Mesodermal cell (in vitro differentiated cells): ENCODE data around the gene ADAMTS9.
"Not testable (repeated sequence)": the region's sequence is repeated elsewhere in the genome, so short reads cannot be mapped to it uniquely, and the experiment has no call there.

ENCODE experiments used
- H3K27ac ChIP-seq: 2 replicates; pipeline ENCODE4 v1.7.0; 2013; ENCODE audit warnings: mild to moderate bottlenecking, low read depth, low read length, moderate library complexity; ENCODE audit not compliant: severe bottlenecking
- H3K36me3 ChIP-seq: 2 replicates; pipeline ENCODE4 v1.7.1; 2013; ENCODE audit warnings: mild to moderate bottlenecking, low read length, moderate library complexity; ENCODE audit not compliant: control insufficient read depth, insufficient read depth
- H3K4me1 ChIP-seq: one replicate; pipeline ENCODE4 v1.7.1; 2013; ENCODE audit warnings: mild to moderate bottlenecking, low read length; ENCODE audit not compliant: insufficient read depth, control insufficient read depth, poor library complexity, severe bottlenecking
- H3K4me3 ChIP-seq: 2 replicates; pipeline ENCODE4 v1.7.0; 2013; ENCODE audit warnings: low read length, control low read depth, mild to moderate bottlenecking; ENCODE audit not compliant: insufficient read depth, poor library complexity, severe bottlenecking; ENCODE audit errors: extremely low read depth
- H3K9me3 ChIP-seq: 2 replicates; pipeline ENCODE4 v1.7.1; 2013; ENCODE audit warnings: mild to moderate bottlenecking, low read length, moderate library complexity; ENCODE audit not compliant: control insufficient read depth
- WGBS, 2 experiments: methylation state at CpG; one replicate each; pipeline ENCODE4 v1.1.5; 2013; ENCODE audit warnings: missing lambda C conversion rate in 2 of 2; ENCODE audit not compliant: insufficient coverage in 2 of 2; 5-methylcytosine and 5-hydroxymethylcytosine counted together

Gene ADAMTS9

GRCh38 chr3:64556046-64556445, 131.8 kb downstream of the ADAMTS9 start:
- Histone ChIP-seq H3K9me3 (no peaks in the 10 kb centered on the region), H3K36me3 (peaks cover 83% of the 10 kb centered on the region), H3K4me1 (no peaks in the 10 kb centered on the region), H3K27ac (no peak overlapping the region), H3K4me3 (no peak overlapping the region)
- WGBS, 2 experiments: 97 to 100% methylated on average over 2 to 3 of the region's 3 CpGs

GRCh38 chr3:64555351-64555750, 132.4 kb downstream of the ADAMTS9 start:
- Histone ChIP-seq H3K9me3 (no peaks in the 10 kb centered on the region), H3K4me3 (no peak overlapping the region), H3K36me3 (peaks cover 83% of the 10 kb centered on the region), H3K4me1 (no peaks in the 10 kb centered on the region), H3K27ac (no peak overlapping the region)
- WGBS, 2 experiments: 81 to 100% methylated on average over 1 of the region's 3 CpGs

- Histone ChIP-seq H3K4me3 (no peak overlapping the region), H3K27ac (no peak overlapping the region), H3K9me3 (no peaks in the 10 kb centered on the region), H3K4me1 (no peaks in the 10 kb centered on the region), H3K36me3 (peaks cover 83% of the 10 kb centered on the region)
- 94 to 96% methylated on average over 3 of the region's 7 CpGs for WGBS, 2 experiments
Measured at GRCh38 chr3:64554096-64554920, 133.5 kb downstream of the ADAMTS9 start.

GRCh38 chr3:64552966-64553365, 134.8 kb downstream of the ADAMTS9 start:
- WGBS, 2 experiments: 100% methylated on average over 1 of the region's 2 CpGs
- H3K36me3 ChIP-seq: peaks cover 83% of the 10 kb centered on the region
- no peak overlapping the region for H3K27ac ChIP-seq
- H3K4me3 ChIP-seq: no peak overlapping the region
- H3K9me3 ChIP-seq: no peaks in the 10 kb centered on the region
- H3K4me1 ChIP-seq: no peaks in the 10 kb centered on the region

- no peaks in the 10 kb centered on the region for H3K4me1 ChIP-seq
- no peaks in the 10 kb centered on the region for H3K9me3 ChIP-seq
- peaks cover 83% of the 10 kb centered on the region for H3K36me3 ChIP-seq
- no peak overlapping the region for H3K27ac ChIP-seq
- H3K4me3 ChIP-seq: no peak overlapping the region
- 94% methylated on average over 2 of the region's 2 CpGs; no CpG with 5 or more reads in 1 of the 2 experiments for WGBS, 2 experiments
Measured at GRCh38 chr3:64552160-64552559, 135.6 kb downstream of the ADAMTS9 start.

- Histone ChIP-seq H3K4me1 (no peaks in the 10 kb centered on the region), H3K9me3 (no peaks in the 10 kb centered on the region), H3K36me3 (peaks cover 83% of the 10 kb centered on the region), H3K27ac (no peak overlapping the region), H3K4me3 (no peak overlapping the region)
- WGBS, 2 experiments: no CpG with 5 or more reads among the region's 1 CpG
Measured at GRCh38 chr3:64551697-64552096, 136.1 kb downstream of the ADAMTS9 start.

GRCh38 chr3:64550745-64551144, 137.1 kb downstream of the ADAMTS9 start:
- 94 to 97% methylated on average over 7 to 14 of the region's 15 CpGs for WGBS, 2 experiments
- Histone ChIP-seq H3K4me1 (no peaks in the 10 kb centered on the region), H3K27ac (no peak overlapping the region), H3K4me3 (no peak overlapping the region), H3K9me3 (no peaks in the 10 kb centered on the region), H3K36me3 (peaks cover 86% of the 10 kb centered on the region)

GRCh38 chr3:64549869-64550268, 137.9 kb downstream of the ADAMTS9 start:
- Histone ChIP-seq H3K4me3 (no peak overlapping the region), H3K4me1 (no peaks in the 10 kb centered on the region), H3K27ac (no peak overlapping the region), H3K9me3 (no peaks in the 10 kb centered on the region), H3K36me3 (peaks cover 81% of the 10 kb centered on the region)
- no CpG with 5 or more reads among the region's 3 CpGs for WGBS, 2 experiments

GRCh38 chr3:64548200-64548889, 139.5 kb downstream of the ADAMTS9 start:
- Histone ChIP-seq H3K27ac (no peak overlapping the region), H3K4me3 (no peak overlapping the region), H3K4me1 (no peaks in the 10 kb centered on the region), H3K36me3 (peaks cover 72% of the 10 kb centered on the region), H3K9me3 (no peaks in the 10 kb centered on the region)
- WGBS, 2 experiments: 82 to 100% methylated on average over 4 to 5 of the region's 6 CpGs

GRCh38 chr3:64546856-64547255, 140.9 kb downstream of the ADAMTS9 start:
- no peaks in the 10 kb centered on the region for H3K9me3 ChIP-seq
- 85% methylated on average over 6 to 7 of the region's 8 CpGs for WGBS, 2 experiments
- no peak overlapping the region for H3K4me3 ChIP-seq
- H3K36me3 ChIP-seq: peaks cover 68% of the 10 kb centered on the region
- H3K4me1 ChIP-seq: no peaks in the 10 kb centered on the region
- H3K27ac ChIP-seq: no peak overlapping the region

GRCh38 chr3:64545239-64545638, 142.6 kb downstream of the ADAMTS9 start:
- H3K27ac ChIP-seq, H3K4me3 ChIP-seq, H3K9me3 ChIP-seq, H3K4me1 ChIP-seq: not testable (repeated sequence)
- no CpG with 5 or more reads among the region's 3 CpGs for WGBS, 2 experiments
- peaks cover 67% of the 10 kb centered on the region for H3K36me3 ChIP-seq
